Right lobe of liver (tissue), 6 donors: Measurements from ENCODE around the gene FRMPD2. TPM values are rescaled to one million over a fixed set of nuclear protein-coding genes. Genes with fewer than 3 reads are reported as not detected.

Source experiments
- ATAC-seq, 4 donors: fragments of 200-7000 bp; cut with Tn5 transposase; one replicate each; pipeline ENCODE4 v1.9.1; 2020; ENCODE audit warnings: mild to moderate bottlenecking in 4 of 4, moderate library complexity in 4 of 4
- DNase-seq, 3 donors: peaks; one replicate each; pipeline ENCODE4 v3.0.0-alpha.2; 2020
- H3K27ac ChIP-seq, 3 donors: fragments of 200-600 bp; one replicate each; pipeline ENCODE4 v1.8.0; 2022
- H3K27me3 ChIP-seq, 2 donors: fragments of 200-600 bp; one replicate each; pipeline ENCODE4 v1.8.0; 2022
- H3K36me3 ChIP-seq, 4 donors: fragments of 200-600 bp; sonication (generic) in 1 of 4; one replicate each; pipeline versions ENCODE4 v1.5.1 to v1.8.0; 2017 to 2022; ENCODE audit warnings: control low read depth in 1 of 4
- H3K4me1 ChIP-seq, 4 donors: fragments of 200-600 bp; sonication (generic) in 1 of 4; one replicate each; pipeline versions ENCODE4 v1.5.1 to v1.8.0; 2017 to 2022; ENCODE audit warnings: control low read depth in 1 of 4
- H3K4me3 ChIP-seq, 3 donors: fragments of 200-600 bp; one replicate each; pipeline ENCODE4 v1.8.0; 2022
- H3K9me3 ChIP-seq, 4 donors: fragments of 200-600 bp; sonication (generic) in 1 of 4; one replicate each; pipeline versions ENCODE4 v1.5.1 to v1.8.0; 2017 to 2022; ENCODE audit warnings: control low read depth in 1 of 4
- POLR2A ChIP-seq: fragments of 450-650 bp; IDR thresholded peaks from one replicate; pipeline ENCODE4 v1.6.1; 2017; ENCODE audit warnings: antibody characterized with exemption, mild to moderate bottlenecking
- WGBS: methylation state at CpG from one replicate; pipeline ENCODE4 v1.1.6; 2018; ENCODE audit warnings: low coverage, low lambda C conversion rate; ENCODE audit not compliant: insufficient coverage; ENCODE audit errors: missing lambda C conversion rate; 5-methylcytosine and 5-hydroxymethylcytosine counted together
- intact Hi-C, 2 donors: fragments of 100-400 bp; cut with DNase I; formaldehyde crosslinking; loops; one replicate each; pipeline versions ENCODE4 v1.11.2 to v1.14.1; 2022
- total RNA-seq, 6 experiments: library from RNA; depleted of rRNA in 2 of 6; stranded (reverse); fragments of >200 nt in 2 of 6; fragmentation: NEBNext Ultra II Directional in 3 of 6; extraction: Animal tissue kit (Norgen Biotek cat#: 25700) in 3 of 6; gene quantifications; one replicate each; pipeline versions ENCODE4 v1.1.0 to v1.2.4, GENCODE V29; 2016 to 2023
- TF ChIP-seq, protein P1 (sequence below), 4 donors: fragments of 200-600 bp in 3 of 4; fragments of 450-650 bp in 1 of 4; IDR thresholded peaks; one replicate each; pipeline versions ENCODE4 v1.5.1 to v1.8.0; 2016 to 2022; ENCODE audit warnings: antibody characterized with exemption in 4 of 4, mild to moderate bottlenecking in 2 of 4
- donor health status: DM: no; HTN: yes; CAD: no.
- donor health status: DM: no; HTN: no; CAD: no.
- donor health status: DM: no; HTN: no; CAD: no.
- donor health status: DM: no; HTN: yes; CAD: no.
- donor health status: DM: no; HTN: yes; CAD: no.

FRMPD2 gene
- total RNA-seq, 6 experiments from 2014 or later: not detected

- H3K36me3 ChIP-seq: no peaks in the 10 kb centered on the region
- DNase-seq: no peak
- WGBS: 85% methylated on average over 7 of the region's 7 CpGs
These were observed 62.7 kb downstream of the FRMPD2 start for GRCh38 chr10:48211777-48212176.

DNA sequence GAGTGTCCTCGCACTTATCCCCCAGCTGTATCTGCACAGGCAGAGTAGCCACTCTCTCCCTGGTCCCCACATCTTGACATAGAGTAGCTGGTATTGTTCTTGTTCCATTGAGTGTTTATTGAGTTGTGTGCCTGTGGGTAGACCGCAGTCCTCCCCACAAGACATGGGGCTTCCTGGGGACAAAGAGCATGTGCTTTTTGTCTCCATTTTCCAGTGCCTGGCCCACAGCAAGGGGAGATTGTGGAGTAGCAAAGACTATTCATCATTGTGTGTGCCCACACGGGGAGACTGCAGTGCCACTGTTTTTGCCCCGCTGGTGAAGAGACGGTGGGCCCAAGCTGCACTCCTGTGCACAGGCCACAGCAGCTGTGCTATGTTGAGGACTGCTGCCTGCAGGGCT is 63.5 kb downstream of the FRMPD2 start:
- Histone ChIP-seq H3K4me1 (no peaks in the 10 kb centered on the region), H3K27me3 (no peaks in the 10 kb centered on the region), H3K4me3 (no peak overlapping the region), H3K27ac (no peak overlapping the region), H3K9me3 (no peaks in the 10 kb centered on the region), H3K36me3 (no peaks in the 10 kb centered on the region)
- intact Hi-C loops: no loop called here
- no peak for TF ChIP-seq POLR2A
- ATAC-seq (no peak), DNase-seq (no peak)
- no CpG with 5 or more reads among the region's 5 CpGs for WGBS

More at GRCh38 chr10:48211777-48212176, 62.7 kb downstream of the FRMPD2 start:
- no peaks in the 10 kb centered on the region for H3K4me1 ChIP-seq
- H3K9me3 ChIP-seq: no peaks in the 10 kb centered on the region
- no peaks in the 10 kb centered on the region for H3K27me3 ChIP-seq
- TF ChIP-seq POLR2A: no peak
- TF ChIP-seq, protein P1, sequence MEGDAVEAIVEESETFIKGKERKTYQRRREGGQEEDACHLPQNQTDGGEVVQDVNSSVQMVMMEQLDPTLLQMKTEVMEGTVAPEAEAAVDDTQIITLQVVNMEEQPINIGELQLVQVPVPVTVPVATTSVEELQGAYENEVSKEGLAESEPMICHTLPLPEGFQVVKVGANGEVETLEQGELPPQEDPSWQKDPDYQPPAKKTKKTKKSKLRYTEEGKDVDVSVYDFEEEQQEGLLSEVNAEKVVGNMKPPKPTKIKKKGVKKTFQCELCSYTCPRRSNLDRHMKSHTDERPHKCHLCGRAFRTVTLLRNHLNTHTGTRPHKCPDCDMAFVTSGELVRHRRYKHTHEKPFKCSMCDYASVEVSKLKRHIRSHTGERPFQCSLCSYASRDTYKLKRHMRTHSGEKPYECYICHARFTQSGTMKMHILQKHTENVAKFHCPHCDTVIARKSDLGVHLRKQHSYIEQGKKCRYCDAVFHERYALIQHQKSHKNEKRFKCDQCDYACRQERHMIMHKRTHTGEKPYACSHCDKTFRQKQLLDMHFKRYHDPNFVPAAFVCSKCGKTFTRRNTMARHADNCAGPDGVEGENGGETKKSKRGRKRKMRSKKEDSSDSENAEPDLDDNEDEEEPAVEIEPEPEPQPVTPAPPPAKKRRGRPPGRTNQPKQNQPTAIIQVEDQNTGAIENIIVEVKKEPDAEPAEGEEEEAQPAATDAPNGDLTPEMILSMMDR (IDR thresholded peaks at IDR 0.05): no peak
- intact Hi-C loops: no loop called here
- no peak overlapping the region for H3K27ac ChIP-seq
- no peak for ATAC-seq
- no peak overlapping the region for H3K4me3 ChIP-seq

DNA sequence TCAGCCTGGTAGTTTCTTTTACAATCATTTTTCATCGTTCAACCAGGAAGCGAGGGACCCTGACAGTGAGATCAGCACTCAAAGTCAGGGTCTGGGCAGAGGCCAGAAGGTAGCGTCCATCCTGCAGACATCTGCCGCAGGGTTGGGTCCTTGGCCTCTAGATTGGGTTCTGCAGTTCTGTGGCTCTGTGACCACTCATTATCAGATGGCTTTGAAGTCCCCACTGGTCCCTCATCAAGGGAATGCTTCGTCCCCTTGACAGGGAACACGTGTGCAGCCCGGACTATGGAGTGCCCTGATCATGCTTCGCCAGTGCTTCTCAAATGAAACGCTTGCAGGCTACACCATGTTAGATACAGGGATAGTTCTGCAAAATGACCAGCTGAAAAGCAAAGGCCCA is 64.1 kb downstream of the FRMPD2 start:
- H3K9me3 ChIP-seq: no peaks in the 10 kb centered on the region
- intact Hi-C loops: no loop called here
- 82% methylated on average over 4 of the region's 9 CpGs for WGBS
- no peaks in the 10 kb centered on the region for H3K36me3 ChIP-seq
- H3K4me1 ChIP-seq: no peaks in the 10 kb centered on the region
- ATAC-seq (no peak), DNase-seq (no peak)
- no peaks in the 10 kb centered on the region for H3K27me3 ChIP-seq
- no peak for TF ChIP-seq POLR2A
- TF ChIP-seq, protein P1 (IDR thresholded peaks at IDR 0.05): no peak
- H3K4me3 ChIP-seq: no peak overlapping the region
- no peak overlapping the region for H3K27ac ChIP-seq

DNA sequence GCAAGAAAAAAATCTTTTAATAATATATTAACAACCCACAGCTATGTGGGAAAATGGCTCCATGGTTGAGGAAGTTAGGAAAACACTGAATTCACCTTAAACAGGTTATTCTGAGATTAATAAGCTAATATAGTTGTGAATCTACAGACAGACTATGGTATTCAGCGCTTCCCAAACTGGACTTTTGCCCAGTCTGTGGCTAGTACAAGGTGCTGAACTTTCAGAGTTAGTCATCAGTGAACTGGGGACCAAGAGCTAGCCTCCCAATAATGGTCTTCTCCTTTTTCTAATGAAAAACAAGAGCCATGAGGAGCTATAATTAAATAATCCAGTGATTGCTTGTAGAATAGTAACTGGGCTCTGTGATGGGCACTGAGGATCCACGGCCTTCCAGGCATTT is 65.3 kb downstream of the FRMPD2 start:
- Histone ChIP-seq H3K4me3 (no peak overlapping the region), H3K27me3 (no peaks in the 10 kb centered on the region), H3K4me1 (no peaks in the 10 kb centered on the region), H3K36me3 (no peaks in the 10 kb centered on the region), H3K9me3 (no peaks in the 10 kb centered on the region), H3K27ac (no peak overlapping the region)
- 75% methylated on average over 2 of the region's 2 CpGs for whole genome bisulfite sequencing
- intact Hi-C loops: no loop called here
- no peak for ATAC-seq
- TF ChIP-seq, protein P1 (IDR thresholded peaks at IDR 0.05): no peak
- DNase-seq: no peak

- no peak for TF ChIP-seq POLR2A
- TF ChIP-seq, protein P1 (IDR thresholded peaks at IDR 0.05): no peak
- intact Hi-C loops: no loop called here
- DNase-seq (no peak), ATAC-seq (no peak)
- Histone ChIP-seq H3K27ac (no peak overlapping the region), H3K4me3 (no peak overlapping the region), H3K9me3 (no peaks in the 10 kb centered on the region), H3K36me3 (no peaks in the 10 kb centered on the region), H3K4me1 (no peaks in the 10 kb centered on the region), H3K27me3 (no peaks in the 10 kb centered on the region)
- 67% methylated on average over 5 of the region's 5 CpGs for WGBS
These were observed 66.6 kb downstream of the FRMPD2 start for GRCh38 chr10:48207853-48208252.
